ENCODE measurements around the gene SNAPC4.

The SNAPC4 gene

GRCh38 chr9:136400038-136400834 lies at the start of gene SNAPC4:
Gene SNAPC4 (minus strand): TSS chr9:136400170. CDS start chr9:136398428, 1,742 bp downstream.
- peaks cover 18 to 27% of the 10 kb centered on the region in 2 donors for H3K4me1 ChIP-seq (ENCODE audit: control insufficient read depth in 1 of 2, insufficient read depth in 2 of 2, low read length in 2 of 2)
- H3K27me3 ChIP-seq (ENCODE audit: control insufficient read depth in 1 of 2, insufficient read depth in 2 of 2, low read length in 2 of 2), result no peaks in the 10 kb centered on the region
- no peak within 1 kb of the TSS for H3K27ac ChIP-seq (ENCODE audit: low read depth, low read length)
- H3K36me3 ChIP-seq (ENCODE audit: control insufficient read depth in 1 of 2, insufficient read depth in 2 of 2, low read length in 2 of 2), result peaks cover 14 to 38% of the 10 kb centered on the region in 2 donors
- peak within 1 kb of the TSS; percentile 81 to 87 for H3K4me3 ChIP-seq (ENCODE audit: low read depth in 1 of 2, low read length in 2 of 2)
- no peaks in the 10 kb centered on the region for H3K9me3 ChIP-seq (ENCODE audit: control insufficient read depth in 1 of 2, low read length in 2 of 2)
- peak within 1 kb of the TSS; percentile 66 to 76 for H3K9ac ChIP-seq (ENCODE audit: low read depth in 1 of 2, low read length in 2 of 2)

GRCh38 chr9:136448655-136449054 lies 48.7 kb upstream of the SNAPC4 start:
- H3K27me3 ChIP-seq (ENCODE audit: control insufficient read depth in 1 of 2, insufficient read depth in 2 of 2, low read length in 2 of 2), result no peaks in the 10 kb centered on the region
- no peak overlapping the region for H3K9ac ChIP-seq (ENCODE audit: low read depth in 1 of 2, low read length in 2 of 2)
- no peaks in the 10 kb centered on the region for H3K4me1 ChIP-seq (ENCODE audit: control insufficient read depth in 1 of 2, insufficient read depth in 2 of 2, low read length in 2 of 2)
- no peak overlapping the region for H3K4me3 ChIP-seq (ENCODE audit: low read depth in 1 of 2, low read length in 2 of 2)
- H3K36me3 ChIP-seq (ENCODE audit: control insufficient read depth in 1 of 2, insufficient read depth in 2 of 2, low read length in 2 of 2), result peaks cover 42 to 87% of the 10 kb centered on the region in 2 donors
- no peaks in the 10 kb centered on the region for H3K9me3 ChIP-seq (ENCODE audit: control insufficient read depth in 1 of 2, low read length in 2 of 2)
- H3K27ac ChIP-seq (ENCODE audit: low read depth, low read length), result no peak overlapping the region

- Histone ChIP-seq H3K27ac (ENCODE audit: low read depth, low read length) (no peak overlapping the region), H3K9ac (ENCODE audit: low read depth in 1 of 2, low read length in 2 of 2) (no peak overlapping the region), H3K4me3 (ENCODE audit: low read depth in 1 of 2, low read length in 2 of 2) (no peak overlapping the region), H3K36me3 (ENCODE audit: control insufficient read depth in 1 of 2, insufficient read depth in 2 of 2, low read length in 2 of 2) (peaks cover 39 to 93% of the 10 kb centered on the region in 2 donors), H3K4me1 (ENCODE audit: control insufficient read depth in 1 of 2, insufficient read depth in 2 of 2, low read length in 2 of 2) (no peaks in the 10 kb centered on the region), H3K27me3 (ENCODE audit: control insufficient read depth in 1 of 2, insufficient read depth in 2 of 2, low read length in 2 of 2) (no peaks in the 10 kb centered on the region), H3K9me3 (ENCODE audit: control insufficient read depth in 1 of 2, low read length in 2 of 2) (no peaks in the 10 kb centered on the region)
Measured at GRCh38 chr9:136447173-136447778, 47.3 kb upstream of the SNAPC4 start.

GRCh38 chr9:136445799-136446198 lies 45.8 kb upstream of the SNAPC4 start:
- Histone ChIP-seq H3K9ac (ENCODE audit: low read depth in 1 of 2, low read length in 2 of 2) (no peak overlapping the region), H3K9me3 (ENCODE audit: control insufficient read depth in 1 of 2, low read length in 2 of 2) (no peaks in the 10 kb centered on the region), H3K4me3 (ENCODE audit: low read depth in 1 of 2, low read length in 2 of 2) (no peak overlapping the region), H3K27ac (ENCODE audit: low read depth, low read length) (no peak overlapping the region), H3K4me1 (ENCODE audit: control insufficient read depth in 1 of 2, insufficient read depth in 2 of 2, low read length in 2 of 2) (no peaks in the 10 kb centered on the region), H3K36me3 (ENCODE audit: control insufficient read depth in 1 of 2, insufficient read depth in 2 of 2, low read length in 2 of 2) (peaks cover 48 to 94% of the 10 kb centered on the region in 2 donors), H3K27me3 (ENCODE audit: control insufficient read depth in 1 of 2, insufficient read depth in 2 of 2, low read length in 2 of 2) (no peaks in the 10 kb centered on the region)

- H3K4me1 ChIP-seq (ENCODE audit: control insufficient read depth in 1 of 2, insufficient read depth in 2 of 2, low read length in 2 of 2), result peaks cover 4 to 5% of the 10 kb centered on the region in 2 donors
- no peak overlapping the region for H3K4me3 ChIP-seq (ENCODE audit: low read depth in 1 of 2, low read length in 2 of 2)
- H3K27me3 ChIP-seq (ENCODE audit: control insufficient read depth in 1 of 2, insufficient read depth in 2 of 2, low read length in 2 of 2), result no peaks in the 10 kb centered on the region
- no peaks in the 10 kb centered on the region for H3K9me3 ChIP-seq (ENCODE audit: control insufficient read depth in 1 of 2, low read length in 2 of 2)
- peaks cover 44 to 82% of the 10 kb centered on the region in 2 donors for H3K36me3 ChIP-seq (ENCODE audit: control insufficient read depth in 1 of 2, insufficient read depth in 2 of 2, low read length in 2 of 2)
- no peak overlapping the region for H3K27ac ChIP-seq (ENCODE audit: low read depth, low read length)
- H3K9ac ChIP-seq (ENCODE audit: low read depth in 1 of 2, low read length in 2 of 2), result no peak overlapping the region
Measured at GRCh38 chr9:136444102-136444501, 44.1 kb upstream of the SNAPC4 start.

GRCh38 chr9:136443687-136444086 lies 43.7 kb upstream of the SNAPC4 start:
- no peak overlapping the region for H3K9ac ChIP-seq (ENCODE audit: low read depth in 1 of 2, low read length in 2 of 2)
- peaks cover 40 to 78% of the 10 kb centered on the region in 2 donors for H3K36me3 ChIP-seq (ENCODE audit: control insufficient read depth in 1 of 2, insufficient read depth in 2 of 2, low read length in 2 of 2)

GRCh38 chr9:136443087-136443486 lies 43.1 kb upstream of the SNAPC4 start:
- Histone ChIP-seq H3K27ac (ENCODE audit: low read depth, low read length) (no peak overlapping the region), H3K27me3 (ENCODE audit: control insufficient read depth in 1 of 2, insufficient read depth in 2 of 2, low read length in 2 of 2) (no peaks in the 10 kb centered on the region), H3K36me3 (ENCODE audit: control insufficient read depth in 1 of 2, insufficient read depth in 2 of 2, low read length in 2 of 2) (peaks cover 38 to 72% of the 10 kb centered on the region in 2 donors)

More at GRCh38 chr9:136443687-136444086, 43.7 kb upstream of the SNAPC4 start:
- H3K4me1 ChIP-seq (ENCODE audit: control insufficient read depth in 1 of 2, insufficient read depth in 2 of 2, low read length in 2 of 2), result peaks cover 5 to 6% of the 10 kb centered on the region in 2 donors
- no peaks in the 10 kb centered on the region for H3K9me3 ChIP-seq (ENCODE audit: control insufficient read depth in 1 of 2, low read length in 2 of 2)
- no peak overlapping the region for H3K4me3 ChIP-seq (ENCODE audit: low read depth in 1 of 2, low read length in 2 of 2)
- no peak overlapping the region for H3K27ac ChIP-seq (ENCODE audit: low read depth, low read length)
- H3K27me3 ChIP-seq (ENCODE audit: control insufficient read depth in 1 of 2, insufficient read depth in 2 of 2, low read length in 2 of 2), result no peaks in the 10 kb centered on the region

GRCh38 chr9:136442265-136442664 lies 42.3 kb upstream of the SNAPC4 start:
- Histone ChIP-seq H3K9ac (ENCODE audit: low read depth in 1 of 2, low read length in 2 of 2) (no peak overlapping the region), H3K4me1 (ENCODE audit: control insufficient read depth in 1 of 2, insufficient read depth in 2 of 2, low read length in 2 of 2) (peaks cover 19 to 20% of the 10 kb centered on the region in 2 donors), H3K4me3 (ENCODE audit: low read depth in 1 of 2, low read length in 2 of 2) (no peak overlapping the region), H3K9me3 (ENCODE audit: control insufficient read depth in 1 of 2, low read length in 2 of 2) (no peaks in the 10 kb centered on the region), H3K36me3 (ENCODE audit: control insufficient read depth in 1 of 2, insufficient read depth in 2 of 2, low read length in 2 of 2) (peaks cover 32 to 64% of the 10 kb centered on the region in 2 donors), H3K27ac (ENCODE audit: low read depth, low read length) (no peak overlapping the region), H3K27me3 (ENCODE audit: control insufficient read depth in 1 of 2, insufficient read depth in 2 of 2, low read length in 2 of 2) (no peaks in the 10 kb centered on the region)

More at GRCh38 chr9:136443087-136443486, 43.1 kb upstream of the SNAPC4 start:
- Histone ChIP-seq H3K4me3 (ENCODE audit: low read depth in 1 of 2, low read length in 2 of 2) (no peak overlapping the region), H3K4me1 (ENCODE audit: control insufficient read depth in 1 of 2, insufficient read depth in 2 of 2, low read length in 2 of 2) (peaks cover 11 to 12% of the 10 kb centered on the region in 2 donors), H3K9ac (ENCODE audit: low read depth in 1 of 2, low read length in 2 of 2) (no peak overlapping the region), H3K9me3 (ENCODE audit: control insufficient read depth in 1 of 2, low read length in 2 of 2) (no peaks in the 10 kb centered on the region)

- no peaks in the 10 kb centered on the region for H3K27me3 ChIP-seq (ENCODE audit: control insufficient read depth in 1 of 2, insufficient read depth in 2 of 2, low read length in 2 of 2)
- peaks cover 27 to 59% of the 10 kb centered on the region in 2 donors for H3K36me3 ChIP-seq (ENCODE audit: control insufficient read depth in 1 of 2, insufficient read depth in 2 of 2, low read length in 2 of 2)
- H3K27ac ChIP-seq (ENCODE audit: low read depth, low read length), result no peak overlapping the region
- no peak overlapping the region for H3K9ac ChIP-seq (ENCODE audit: low read depth in 1 of 2, low read length in 2 of 2)
- H3K4me1 ChIP-seq (ENCODE audit: control insufficient read depth in 1 of 2, insufficient read depth in 2 of 2, low read length in 2 of 2), result peaks cover 23 to 24% of the 10 kb centered on the region in 2 donors
- H3K4me3 ChIP-seq (ENCODE audit: low read depth in 1 of 2, low read length in 2 of 2), result no peak overlapping the region
- H3K9me3 ChIP-seq (ENCODE audit: control insufficient read depth in 1 of 2, low read length in 2 of 2), result no peaks in the 10 kb centered on the region
Measured at GRCh38 chr9:136441681-136442245, 41.8 kb upstream of the SNAPC4 start.

GRCh38 chr9:136441191-136441680 lies 41.3 kb upstream of the SNAPC4 start:
- Histone ChIP-seq H3K4me3 (ENCODE audit: low read depth in 1 of 2, low read length in 2 of 2) (no peak overlapping the region), H3K9ac (ENCODE audit: low read depth in 1 of 2, low read length in 2 of 2) (no peak overlapping the region), H3K36me3 (ENCODE audit: control insufficient read depth in 1 of 2, insufficient read depth in 2 of 2, low read length in 2 of 2) (peaks cover 24 to 55% of the 10 kb centered on the region in 2 donors), H3K27me3 (ENCODE audit: control insufficient read depth in 1 of 2, insufficient read depth in 2 of 2, low read length in 2 of 2) (no peaks in the 10 kb centered on the region), H3K27ac (ENCODE audit: low read depth, low read length) (no peak overlapping the region), H3K9me3 (ENCODE audit: control insufficient read depth in 1 of 2, low read length in 2 of 2) (no peaks in the 10 kb centered on the region), H3K4me1 (ENCODE audit: control insufficient read depth in 1 of 2, insufficient read depth in 2 of 2, low read length in 2 of 2) (peaks cover 23 to 25% of the 10 kb centered on the region in 2 donors)
